ENCODE data around the gene TRIM46.

DNA sequence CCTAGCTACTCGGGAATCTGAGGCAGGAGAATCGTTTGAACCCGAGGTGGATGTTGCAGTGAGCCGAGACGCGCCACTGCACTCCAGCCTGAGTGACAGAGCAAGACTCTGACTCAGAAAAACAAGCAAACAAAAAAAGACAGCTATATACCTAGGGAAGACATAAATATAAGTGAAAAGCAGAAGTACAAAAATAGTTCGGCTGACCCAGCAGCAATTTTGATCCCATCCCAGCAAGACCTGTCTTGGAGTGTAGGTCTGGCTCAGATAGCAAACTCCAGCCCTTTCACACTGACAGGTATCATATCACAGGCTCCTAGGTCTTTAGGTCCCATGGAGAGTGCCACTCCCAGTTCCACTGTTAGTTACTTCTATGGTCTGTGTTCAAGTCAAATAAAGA lies 49.4 kb downstream of the TRIM46 start:
- TF ChIP-seq, protein P1, sequence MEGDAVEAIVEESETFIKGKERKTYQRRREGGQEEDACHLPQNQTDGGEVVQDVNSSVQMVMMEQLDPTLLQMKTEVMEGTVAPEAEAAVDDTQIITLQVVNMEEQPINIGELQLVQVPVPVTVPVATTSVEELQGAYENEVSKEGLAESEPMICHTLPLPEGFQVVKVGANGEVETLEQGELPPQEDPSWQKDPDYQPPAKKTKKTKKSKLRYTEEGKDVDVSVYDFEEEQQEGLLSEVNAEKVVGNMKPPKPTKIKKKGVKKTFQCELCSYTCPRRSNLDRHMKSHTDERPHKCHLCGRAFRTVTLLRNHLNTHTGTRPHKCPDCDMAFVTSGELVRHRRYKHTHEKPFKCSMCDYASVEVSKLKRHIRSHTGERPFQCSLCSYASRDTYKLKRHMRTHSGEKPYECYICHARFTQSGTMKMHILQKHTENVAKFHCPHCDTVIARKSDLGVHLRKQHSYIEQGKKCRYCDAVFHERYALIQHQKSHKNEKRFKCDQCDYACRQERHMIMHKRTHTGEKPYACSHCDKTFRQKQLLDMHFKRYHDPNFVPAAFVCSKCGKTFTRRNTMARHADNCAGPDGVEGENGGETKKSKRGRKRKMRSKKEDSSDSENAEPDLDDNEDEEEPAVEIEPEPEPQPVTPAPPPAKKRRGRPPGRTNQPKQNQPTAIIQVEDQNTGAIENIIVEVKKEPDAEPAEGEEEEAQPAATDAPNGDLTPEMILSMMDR (IDR thresholded peaks at IDR 0.05), result no peak
- no peak for TF ChIP-seq POLR2A (IDR thresholded peaks at IDR 0.05)

All from lower leg skin (tissue), 3 donors.